A549 (cell line): ENCODE measurements around the gene HCFC1R1. TPM values are rescaled to one million over a fixed set of nuclear protein-coding genes. Genes with fewer than 3 reads are reported as not detected.

ENCODE experiments used
- ATAC-seq, 2 experiments: fragments of 200-7000 bp in 1 of 2; fragments of >200 bp in 1 of 2; cut with Nextera tagmentation in 1 of 2; cut with Tn5 transposase in 1 of 2; 3 replicates each; pipeline versions ENCODE4 v1.8.0 to v1.9.1; 2018 to 2020; ENCODE audit warnings: mild to moderate bottlenecking in 1 of 2, moderate library complexity in 1 of 2
- CTCF ChIA-PET: fragments of 300-600 bp; sonication (Branson Sonifier 250); formaldehyde crosslinking; extraction: SDS; loops from one replicate; lab custom pipeline; 2021; ENCODE audit warnings: antibody characterized with exemption, inconsistent platforms; lab: Yijun Ruan, JAX
- POLR2A ChIA-PET: fragments of 350-600 bp; formaldehyde crosslinking; extraction: SDS; loops from one replicate; lab custom pipeline; 2021; ENCODE audit warnings: antibody characterized with exemption, inconsistent platforms; lab: Yijun Ruan, JAX
- DNase-seq, 2 experiments: peaks; one replicate each; pipeline versions ENCODE4 v3.0.0 to v3.0.0-alpha.2; 2011 to 2016; ENCODE audit warnings: low read depth in 1 of 2, low spot score in 1 of 2
- FAIRE-seq: peaks from 2 replicates; lab custom pipeline; 2011; peaks lifted over from hg19 to GRCh38; lab: Jason Lieb, UNC
- H3K27ac ChIP-seq, 2 experiments: fragments of >200 bp; sonication (Bioruptor Twin); formaldehyde crosslinking; 3 replicates each; pipeline ENCODE4 v1.5.1; 2016 to 2017
- H3K4me1 ChIP-seq: fragments of >200 bp; sonication (Bioruptor Twin); formaldehyde crosslinking; 3 replicates; pipeline ENCODE4 v1.6.1; 2016
- H3K4me2 ChIP-seq: fragments of >200 bp; sonication (Bioruptor Twin); formaldehyde crosslinking; 3 replicates; pipeline ENCODE4 v1.6.1; 2016
- H3K4me3 ChIP-seq: fragments of >200 bp; sonication (Bioruptor Twin); formaldehyde crosslinking; 3 replicates; pipeline ENCODE4 v1.5.1; 2016
- H3K9me3 ChIP-seq: fragments of >200 bp; sonication (Bioruptor Twin); formaldehyde crosslinking; 3 replicates; pipeline ENCODE4 v1.6.1; 2016
- ATOH8 ChIP-seq: fragments of 250-450 bp; sonication (Bioruptor Pico); IDR thresholded peaks from 2 replicates; pipeline ENCODE4 v1.5.0; 2020; ENCODE audit warnings: low read depth, mild to moderate bottlenecking, moderate library complexity
- BCL3 ChIP-seq: fragments of >200 bp; sonication (Bioruptor Twin); formaldehyde crosslinking; IDR thresholded peaks from 3 replicates; pipeline ENCODE4 v1.6.1; 2016
- BHLHE40 ChIP-seq: IDR thresholded peaks from 2 replicates; pipeline ENCODE4 v1.6.1; 2012; ENCODE audit warnings: low read depth, low read length, inconsistent platforms
- CBX2 ChIP-seq: fragments of 200-600 bp; sonication (generic); IDR thresholded peaks from 2 replicates; pipeline ENCODE4 v1.6.1; 2016; ENCODE audit warnings: low read depth, mild to moderate bottlenecking, borderline replicate concordance
- CBX8 ChIP-seq: fragments of 200-600 bp; sonication (generic); IDR thresholded peaks from 2 replicates; pipeline ENCODE4 v1.6.1; 2016
- CHD2 ChIP-seq: fragments of 150-350 bp; IDR thresholded peaks from 2 replicates; pipeline ENCODE4 v1.6.1; 2014; ENCODE audit warnings: low read length; ENCODE audit not compliant: partially characterized antibody
- CTCF ChIP-seq: fragments of >200 bp; sonication (Bioruptor Twin); formaldehyde crosslinking; IDR thresholded peaks from 3 replicates; pipeline ENCODE4 v1.5.1; 2016
- EHF ChIP-seq: fragments of 250-450 bp; sonication (Bioruptor Pico); IDR thresholded peaks from 2 replicates; pipeline ENCODE4 v1.5.0; 2020; ENCODE audit warnings: mild to moderate bottlenecking
- EHMT2 ChIP-seq: fragments of 200-600 bp; sonication (generic); IDR thresholded peaks from 2 replicates; pipeline ENCODE4 v1.6.1; 2016; ENCODE audit warnings: antibody characterized with exemption, low read depth, mild to moderate bottlenecking, moderate library complexity
- EP300 ChIP-seq, 2 experiments: fragments of >200 bp; sonication (Bioruptor Twin); formaldehyde crosslinking; IDR thresholded peaks; 2 replicates in 1 of 2; 3 replicates in 1 of 2; pipeline ENCODE4 v1.6.1; 2016 to 2017
- ESRRA ChIP-seq: fragments of 150-350 bp; IDR thresholded peaks from 2 replicates; pipeline ENCODE4 v1.6.1; 2014; ENCODE audit warnings: mild to moderate bottlenecking, low read length, borderline replicate concordance
- FOSL2 ChIP-seq, 2 experiments: fragments of 450-650 bp in 1 of 2; fragments of >200 bp in 1 of 2; sonication (Bioruptor Twin) in 1 of 2; formaldehyde crosslinking; IDR thresholded peaks; 2 replicates each; pipeline versions ENCODE4 v1.5.0 to v1.6.1; 2016 to 2020; ENCODE audit warnings: mild to moderate bottlenecking in 1 of 2, moderate library complexity in 1 of 2
- FOXS1 ChIP-seq: fragments of 250-450 bp; sonication (Bioruptor Pico); IDR thresholded peaks from 2 replicates; pipeline ENCODE4 v1.5.0; 2020; ENCODE audit warnings: mild to moderate bottlenecking, moderate library complexity
- HDAC2 ChIP-seq: fragments of 200-600 bp; sonication (generic); IDR thresholded peaks from 2 replicates; pipeline ENCODE4 v1.6.1; 2016
- HMGXB4 ChIP-seq: fragments of 250-450 bp; sonication (Bioruptor Pico); IDR thresholded peaks from 2 replicates; pipeline ENCODE4 v1.5.0; 2021; ENCODE audit warnings: mild to moderate bottlenecking, moderate library complexity, borderline replicate concordance
- HOXA7 ChIP-seq: fragments of 250-450 bp; sonication (Bioruptor Pico); IDR thresholded peaks from 2 replicates; pipeline ENCODE4 v1.5.0; 2020; ENCODE audit warnings: mild to moderate bottlenecking, moderate library complexity
- HOXB13 ChIP-seq: fragments of 250-450 bp; sonication (Bioruptor Pico); IDR thresholded peaks from 2 replicates; pipeline ENCODE4 v1.5.0; 2020; ENCODE audit warnings: low read depth, mild to moderate bottlenecking, moderate library complexity
- JUN ChIP-seq, 2 experiments: fragments of >200 bp; sonication (Bioruptor Twin); formaldehyde crosslinking; IDR thresholded peaks; 2 replicates in 1 of 2; 3 replicates in 1 of 2; pipeline ENCODE4 v1.6.1; 2016 to 2017
- JUNB ChIP-seq: fragments of >200 bp; sonication (Bioruptor Twin); formaldehyde crosslinking; IDR thresholded peaks from 2 replicates; pipeline ENCODE4 v1.6.1; 2016
- KDM5A ChIP-seq: fragments of 200-600 bp; sonication (generic); IDR thresholded peaks from 2 replicates; pipeline ENCODE4 v1.6.1; 2016; ENCODE audit warnings: antibody characterized with exemption, mild to moderate bottlenecking
- MAFK ChIP-seq: fragments of 450-650 bp; IDR thresholded peaks from 2 replicates; pipeline ENCODE4 v1.6.1; 2014; ENCODE audit not compliant: partially characterized antibody
- MAZ ChIP-seq: fragments of 150-350 bp; IDR thresholded peaks from 2 replicates; pipeline ENCODE4 v1.6.1; 2014; ENCODE audit warnings: antibody characterized with exemption, low read depth, low read length, borderline replicate concordance
- MYC ChIP-seq: IDR thresholded peaks from 2 replicates; pipeline ENCODE4 v1.6.1; 2012; ENCODE audit warnings: mild to moderate bottlenecking, inconsistent platforms, low read length, improper control_type of control experiment, borderline replicate concordance
- NPAS2 ChIP-seq: fragments of 250-450 bp; sonication (Bioruptor Pico); IDR thresholded peaks from 2 replicates; pipeline ENCODE4 v1.8.0; 2022; ENCODE audit warnings: mild to moderate bottlenecking, moderate library complexity, borderline replicate concordance
- POLR2A ChIP-seq: IDR thresholded peaks from 2 replicates; pipeline ENCODE4 v1.6.1; 2012; ENCODE audit warnings: mild to moderate bottlenecking, low read length
- RAD21 ChIP-seq, 2 experiments: fragments of >200 bp in 1 of 2; sonication (Bioruptor Twin) in 1 of 2; formaldehyde crosslinking in 1 of 2; IDR thresholded peaks in 1 of 2; conservative IDR thresholded peaks in 1 of 2; 2 replicates in 1 of 2; 3 replicates in 1 of 2; pipeline ENCODE4 v1.6.1; 2012 to 2018; ENCODE audit warnings: inconsistent platforms in 1 of 2
- RARB ChIP-seq: fragments of 250-450 bp; sonication (Bioruptor Pico); IDR thresholded peaks from 2 replicates; pipeline ENCODE4 v1.8.0; 2021; ENCODE audit warnings: mild to moderate bottlenecking, moderate library complexity
- RCOR1 ChIP-seq: fragments of 150-350 bp; IDR thresholded peaks from 2 replicates; pipeline ENCODE4 v1.6.1; 2014; ENCODE audit warnings: antibody characterized with exemption, low read length, low read depth
- RFX5 ChIP-seq: fragments of 450-650 bp; IDR thresholded peaks from 2 replicates; pipeline ENCODE4 v1.7.1; 2014; ENCODE audit warnings: antibody characterized with exemption, mild to moderate bottlenecking, moderate library complexity
- SMC3 ChIP-seq: fragments of >200 bp; sonication (Bioruptor Twin); formaldehyde crosslinking; IDR thresholded peaks from 3 replicates; pipeline ENCODE4 v1.6.1; 2018; ENCODE audit warnings: inconsistent platforms
- TFCP2L1 ChIP-seq: fragments of 250-450 bp; sonication (Bioruptor Pico); IDR thresholded peaks from 2 replicates; pipeline ENCODE4 v1.5.0; 2021; ENCODE audit warnings: mild to moderate bottlenecking
- ZC3H11A ChIP-seq: fragments of 450-650 bp; IDR thresholded peaks from 2 replicates; pipeline ENCODE4 v1.6.1; 2014; ENCODE audit warnings: antibody characterized with exemption, mild to moderate bottlenecking
- ZFP36 ChIP-seq: fragments of 450-650 bp; IDR thresholded peaks from 2 replicates; pipeline ENCODE4 v1.6.1; 2014; ENCODE audit warnings: borderline replicate concordance; ENCODE audit not compliant: partially characterized antibody
- ZNF302 ChIP-seq: fragments of 250-450 bp; sonication (Bioruptor Pico); IDR thresholded peaks from 2 replicates; pipeline ENCODE4 v1.9.0; 2021; ENCODE audit warnings: inconsistent platforms, mild to moderate bottlenecking, moderate library complexity
- ZSCAN20 ChIP-seq: fragments of 250-450 bp; sonication (Bioruptor Pico); IDR thresholded peaks from 2 replicates; pipeline ENCODE4 v1.8.0; 2022; ENCODE audit warnings: mild to moderate bottlenecking, moderate library complexity
- WGBS: methylation state at CpG from one replicate; pipeline ENCODE4 v1.1.6; 2017; ENCODE audit errors: missing lambda C conversion rate; 5-methylcytosine and 5-hydroxymethylcytosine counted together
- polyA plus RNA-seq, 4 experiments: library from polyadenylated mRNA; depleted of rRNA in 3 of 4; stranded (reverse); fragments of >200 nt; fragmentation: RNase III in 1 of 4; extraction: RNeasy Plus Mini Kit Qiagen cat#74134 plus additional on column Dnase treatment in 1 of 4; gene quantifications; 2 replicates in 3 of 4; 3 replicates in 1 of 4; pipeline ENCODE4 v1.2.3, GENCODE V29; 2011 to 2017

Gene HCFC1R1
- polyA plus RNA-seq, 2 of the 4 experiments (the other 2 are of a cell fraction) = 46.4 to 179 TPM

GRCh38 chr16:3021449-3022207, 2.1 kb downstream of the HCFC1R1 start:
- WGBS = 0% methylated on average over 15 of the region's 25 CpGs
- ChIA-PET CTCF (interaction anchor here (0.7 to 6.6 kb wide), 10 partner anchors 10 to 1644 kb away, joined by 3 to 112 read pairs (median 4); no protein-coding TSS in a partner anchor), POLR2A (interaction anchor here (0.6 to 6.2 kb wide), 12 partner anchors 10 to 153 kb away, joined by 3 to 107 read pairs (median 6); partner anchors contain the start of gene PAQR4)
- FAIRE-seq (no peak), DNase-seq (peak; percentile 72 to 93), ATAC-seq (peak; percentile 23 to 56)
- H3K4me2 ChIP-seq = peak overlapping the region; percentile 89
- H3K27ac ChIP-seq = peak overlapping the region; percentile 98 to 100
- H3K4me1 ChIP-seq = peaks cover 24% of the 10 kb centered on the region
- no peaks in the 10 kb centered on the region for H3K9me3 ChIP-seq
- H3K4me3 ChIP-seq = peak overlapping the region; percentile 93
- TF ChIP-seq MAFK (peak; percentile 45), JUNB (no peak), BCL3 (peak; percentile 24; the same call in 1 of the 3 replicates), HOXA7 (CRISPR knock-in tag) (0 out of 2 replicates have a peak, but pooled peaks have one; percentile 15), CTCF (peak; percentile 31; the same call in 1 of the 3 replicates), FOXS1 (CRISPR knock-in tag) (no peak), ESRRA (no peak; the same call in 1 of the 2 replicates), RAD21 (conservative IDR thresholded peaks at IDR 0.05 in 1 of 2, IDR thresholded peaks at IDR 0.05 in 1 of 2) (no peak), HOXB13 (CRISPR knock-in tag) (no peak), CBX8 (no peak), ATOH8 (CRISPR knock-in tag) (no peak), RCOR1 (no peak), NPAS2 (CRISPR knock-in tag) (no peak), EP300 (IDR thresholded peaks at IDR 0.05) (no peak), CBX2 (no peak), EHMT2 (no peak), FOSL2 (IDR thresholded peaks at IDR 0.05) (peak; percentile 66; the same call in 1 of the 2 replicates), FOSL2 (CRISPR knock-in tag; IDR thresholded peaks at IDR 0.05) (peak; percentile 85), RFX5 (no peak), TFCP2L1 (CRISPR knock-in tag) (no peak; the same call in 1 of the 2 replicates), JUN (IDR thresholded peaks at IDR 0.05) (no peak; a peak in 1 of 5 replicates), ZC3H11A (no peak), CHD2 (no peak), BHLHE40 (no peak), ZSCAN20 (no peak), SMC3 (no peak), EHF (peak; percentile 15; the same call in 1 of the 2 replicates), MAZ (no peak), POLR2A (peak; percentile 19), HMGXB4 (CRISPR knock-in tag) (no peak), HDAC2 (no peak), KDM5A (no peak), RARB (CRISPR knock-in tag) (no peak), ZFP36 (no peak), ZNF302 (CRISPR knock-in tag) (no peak), MYC (no peak)
